GM19467 (cell line): ENCODE data around the gene ACAA1.
"Not testable (repeated sequence)": the region's sequence is repeated elsewhere in the genome, so short reads cannot be mapped to it uniquely, and the experiment has no call there.

Experiments
- ATAC-seq: cut with Tn5 transposase; IDR thresholded peaks from one replicate; pipeline ENCODE4 v1.9.1; 2021; ENCODE audit warnings: mild to moderate bottlenecking, moderate library complexity; ENCODE audit not compliant: unreplicated experiment

Gene ACAA1

DNA sequence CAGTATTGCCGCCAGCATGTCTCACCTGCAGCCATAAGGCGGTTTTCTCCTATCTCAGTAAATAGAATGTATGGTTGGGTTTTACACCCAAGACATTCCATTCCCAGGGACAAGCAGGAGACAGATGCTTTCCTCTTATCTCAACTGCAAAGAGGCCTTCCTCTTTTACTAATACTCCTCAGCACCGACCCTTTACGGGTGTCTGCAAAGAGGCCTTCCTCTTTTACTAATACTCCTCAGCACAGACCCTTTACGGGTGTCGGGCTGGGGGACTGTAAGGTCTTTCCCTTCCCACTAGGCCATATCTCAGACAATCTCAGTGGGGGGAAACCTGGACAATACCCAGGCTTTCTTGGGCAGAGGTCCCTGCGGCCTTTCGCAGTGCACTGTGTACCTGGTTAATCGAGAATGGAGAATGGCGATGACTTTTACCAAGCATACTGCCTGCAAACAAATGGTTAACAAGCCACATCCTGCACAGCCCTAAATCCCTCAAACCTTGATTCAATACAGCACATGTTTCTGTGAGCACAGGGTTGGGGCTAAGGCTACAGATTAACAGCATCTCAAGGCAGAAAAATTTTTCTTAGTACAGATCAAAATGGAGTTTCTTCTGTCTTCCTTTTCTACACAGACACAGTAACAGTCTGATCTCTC, 1.2 kb downstream of the ACAA1 start:
- not testable (repeated sequence) for ATAC-seq

DNA sequence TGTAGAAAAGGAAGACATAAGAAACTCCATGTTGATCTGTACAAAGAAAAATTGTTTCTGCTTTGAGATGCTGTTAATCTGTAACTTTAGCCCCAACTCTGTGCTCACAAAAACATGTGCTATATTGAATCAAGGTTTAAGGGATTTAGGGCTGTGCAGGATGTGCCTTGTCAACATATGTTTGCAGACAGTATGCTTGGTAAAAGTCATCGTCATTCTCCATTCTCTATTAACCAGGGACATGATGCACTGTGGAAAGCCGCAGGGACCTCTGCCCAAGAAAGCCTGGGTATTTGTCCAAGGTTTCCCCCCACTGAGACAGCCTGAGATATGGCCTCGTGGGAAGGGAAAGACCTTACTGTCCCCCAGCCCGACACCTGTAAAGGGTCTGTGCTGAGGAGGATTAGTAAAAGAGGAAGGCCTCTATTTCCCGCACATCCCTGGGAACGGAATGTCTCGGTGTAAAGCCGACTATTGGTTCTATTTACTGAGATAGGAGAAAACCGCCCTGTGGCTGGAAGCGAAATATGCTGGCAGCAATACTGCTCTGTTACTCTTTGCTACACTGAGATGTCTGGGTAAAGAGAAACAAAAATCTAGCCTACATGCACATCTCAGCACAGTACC, 2.3 kb downstream of the ACAA1 start:
- ATAC-seq = not testable (repeated sequence)

DNA sequence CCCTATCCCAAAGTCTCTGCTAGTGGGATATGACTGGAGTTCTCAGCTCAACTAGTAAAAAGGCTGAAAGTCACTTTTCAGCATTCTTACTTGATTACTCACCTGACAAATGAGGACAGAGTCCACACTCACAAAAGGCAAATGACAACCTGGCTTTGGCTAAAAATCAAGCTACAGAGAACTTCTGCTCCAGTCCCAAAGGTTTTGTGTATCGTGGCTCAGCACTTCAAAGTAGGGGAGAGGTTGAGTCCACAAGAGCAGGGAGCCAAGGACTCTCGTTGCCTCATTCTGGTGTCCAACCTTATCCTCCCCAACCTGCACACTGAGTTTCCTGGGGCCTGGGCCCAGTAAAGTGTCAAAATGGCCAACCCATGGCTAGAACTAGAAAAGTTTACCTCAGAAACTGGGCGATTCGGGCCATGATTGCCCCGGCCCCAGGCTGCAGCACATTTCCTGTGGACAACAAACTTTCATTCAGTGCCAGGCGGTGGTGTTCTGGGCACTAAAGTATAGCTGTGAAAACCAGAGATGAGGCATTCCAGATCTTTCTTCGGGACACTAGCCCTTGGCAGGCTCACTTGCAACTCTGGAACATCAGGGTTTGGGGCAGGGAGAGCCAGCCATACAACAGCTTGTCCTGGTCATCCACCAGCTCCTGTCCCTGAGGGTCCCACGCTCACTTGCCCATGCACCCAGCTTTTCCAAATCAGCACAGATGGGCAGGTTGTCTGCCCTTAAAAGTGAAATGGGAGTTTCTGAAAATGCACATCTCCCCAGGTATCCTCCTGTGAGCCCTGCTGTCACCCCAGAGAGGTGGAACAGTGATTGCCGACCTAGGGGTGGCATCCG, 3.1 kb downstream of the ACAA1 start:
- no peak for ATAC-seq

DNA sequence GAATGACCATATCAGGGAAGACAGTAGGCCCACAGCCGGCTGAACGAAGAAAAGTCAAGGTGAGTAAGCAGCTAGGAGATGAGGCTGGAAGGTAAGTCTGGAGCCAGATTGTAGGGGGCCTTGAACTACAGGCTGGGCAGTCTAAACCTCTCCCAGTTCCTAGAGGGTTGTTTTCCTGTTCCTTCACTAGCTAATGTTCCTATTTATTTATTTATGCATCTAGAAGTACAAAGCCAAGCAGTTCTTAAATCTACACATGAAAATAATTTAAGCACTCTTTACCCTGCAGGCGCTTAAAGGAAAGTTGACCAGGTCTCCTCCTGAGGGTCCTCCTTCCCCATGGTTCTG, 3.7 kb downstream of the ACAA1 start:
- ATAC-seq = no peak

DNA sequence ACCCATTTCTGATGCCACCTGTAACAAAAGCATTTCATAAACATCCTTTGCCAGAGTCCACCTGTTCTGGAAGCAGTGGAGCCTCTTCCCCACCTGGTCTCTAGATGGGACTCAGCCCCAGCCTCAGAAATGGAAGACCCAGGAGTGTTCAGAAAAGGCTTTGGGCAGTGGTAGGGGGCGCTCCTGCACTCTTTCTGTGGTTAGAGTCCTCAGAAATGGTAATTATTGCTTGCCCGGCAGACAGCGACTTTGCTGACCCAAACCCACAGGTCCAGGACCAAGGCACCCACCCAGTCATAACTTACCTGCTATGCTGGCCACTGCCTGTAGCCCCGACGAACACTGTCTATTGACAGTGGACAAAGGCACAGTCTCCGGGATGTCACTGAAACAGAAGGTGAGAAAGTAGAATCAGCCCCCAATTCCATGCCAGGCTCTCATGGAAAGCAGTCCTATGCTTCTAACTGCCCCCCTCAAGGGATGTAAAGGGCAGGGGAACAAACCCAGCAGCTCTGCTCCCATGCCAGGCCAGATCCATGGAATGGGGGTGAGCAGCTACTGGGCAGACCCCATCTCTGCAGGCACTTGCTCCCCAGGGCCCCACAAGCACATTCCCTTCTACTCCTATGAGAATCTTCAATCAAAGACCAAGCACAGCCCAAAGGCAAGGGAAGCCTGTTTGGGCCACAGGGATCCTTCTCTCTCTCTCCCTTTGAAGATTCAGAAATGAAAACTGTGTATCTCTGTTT, 5.1 kb downstream of the ACAA1 start:
- ATAC-seq = no peak

DNA sequence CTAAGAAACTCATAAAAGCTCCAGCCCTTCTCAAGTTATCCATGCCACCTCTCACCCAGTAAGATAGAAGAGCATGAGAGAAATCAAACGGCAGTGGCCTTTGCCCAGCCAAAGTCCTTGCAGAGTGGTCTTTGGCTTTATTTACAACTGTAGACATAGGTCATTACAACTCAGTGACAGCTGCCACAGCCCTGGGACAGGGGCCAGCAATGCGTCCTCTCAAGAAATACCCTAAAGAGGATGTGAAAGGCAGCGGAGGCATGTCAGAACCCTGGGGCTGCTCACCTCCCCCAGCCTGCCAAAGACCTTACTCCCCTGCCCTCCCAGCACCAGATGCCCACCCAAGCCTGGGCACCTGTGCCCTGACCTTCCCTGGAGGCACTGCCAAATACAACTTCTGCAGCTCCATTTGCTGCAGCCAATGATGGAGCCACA, 6.3 kb downstream of the ACAA1 start:
- no peak for ATAC-seq

DNA sequence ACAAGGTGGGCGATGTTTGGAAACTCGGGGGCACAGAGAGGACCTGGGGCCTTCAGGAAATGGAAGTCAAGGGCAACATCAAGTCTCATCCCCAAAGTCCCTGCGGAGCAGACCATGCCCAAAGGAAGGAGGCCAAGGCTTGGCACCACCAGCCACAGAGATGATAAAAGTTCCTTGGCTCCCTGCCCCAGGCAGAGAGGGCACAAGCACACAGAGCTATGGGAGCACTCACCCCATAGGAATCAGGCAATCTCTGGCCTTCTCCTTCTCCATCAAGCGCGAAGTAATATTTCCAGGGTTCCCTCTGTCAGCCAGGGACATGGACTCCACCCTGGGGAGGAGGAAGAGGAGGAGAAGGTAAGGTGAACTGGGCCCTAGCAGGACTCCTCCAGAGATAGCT, 7.9 kb downstream of the ACAA1 start:
- no peak for ATAC-seq

DNA sequence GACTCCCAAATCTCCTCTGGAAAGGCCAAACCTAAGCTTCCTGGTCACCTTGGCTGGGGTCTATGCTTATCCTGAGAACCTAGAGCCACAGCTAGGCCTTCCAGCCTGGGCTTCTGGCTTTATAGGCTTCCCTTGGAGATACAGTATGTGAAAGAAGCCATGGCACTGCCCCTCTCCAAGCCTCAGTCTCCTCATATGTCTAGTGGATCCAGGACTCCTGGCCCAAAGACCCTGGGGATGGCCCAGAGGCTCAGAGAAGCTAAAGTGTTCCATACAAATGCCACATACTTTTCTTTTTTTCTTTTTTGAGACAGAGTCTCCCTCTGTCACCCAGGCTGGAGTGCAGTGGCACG, 8.6 kb downstream of the ACAA1 start:
- ATAC-seq = no peak

DNA sequence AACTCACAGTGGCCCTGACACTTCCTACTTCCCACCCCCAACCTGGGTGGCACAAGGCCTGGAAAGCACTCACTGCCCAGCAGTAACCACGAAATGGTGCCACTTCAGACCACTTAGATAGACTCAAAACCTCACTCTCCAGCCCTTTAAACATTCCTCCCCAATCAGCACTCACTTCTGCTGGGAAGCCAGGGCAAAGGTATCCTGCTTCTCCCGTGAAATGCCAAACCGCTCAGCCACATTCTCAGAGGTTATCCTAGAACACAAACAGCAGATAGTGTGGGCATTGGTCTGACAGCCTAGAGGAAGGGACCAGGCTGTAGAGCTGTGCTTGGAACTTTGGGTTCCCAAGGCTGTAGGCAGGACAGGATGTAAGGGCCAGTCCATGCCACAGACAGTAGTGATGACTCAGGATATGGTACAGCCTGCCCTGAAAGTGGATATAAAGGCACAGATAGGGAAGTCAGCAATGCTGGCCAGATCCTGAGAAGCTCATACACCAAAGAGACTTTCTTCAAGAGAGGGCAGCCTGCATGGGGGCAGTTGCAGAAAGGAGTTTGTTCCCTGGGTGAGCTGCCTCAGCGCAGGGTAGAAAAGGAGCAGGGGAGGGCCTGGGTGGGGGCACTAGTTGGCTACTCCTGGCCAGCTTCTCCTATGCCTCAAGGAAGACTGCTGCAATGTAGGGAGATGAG, 9.2 kb downstream of the ACAA1 start:
- ATAC-seq = no peak

DNA sequence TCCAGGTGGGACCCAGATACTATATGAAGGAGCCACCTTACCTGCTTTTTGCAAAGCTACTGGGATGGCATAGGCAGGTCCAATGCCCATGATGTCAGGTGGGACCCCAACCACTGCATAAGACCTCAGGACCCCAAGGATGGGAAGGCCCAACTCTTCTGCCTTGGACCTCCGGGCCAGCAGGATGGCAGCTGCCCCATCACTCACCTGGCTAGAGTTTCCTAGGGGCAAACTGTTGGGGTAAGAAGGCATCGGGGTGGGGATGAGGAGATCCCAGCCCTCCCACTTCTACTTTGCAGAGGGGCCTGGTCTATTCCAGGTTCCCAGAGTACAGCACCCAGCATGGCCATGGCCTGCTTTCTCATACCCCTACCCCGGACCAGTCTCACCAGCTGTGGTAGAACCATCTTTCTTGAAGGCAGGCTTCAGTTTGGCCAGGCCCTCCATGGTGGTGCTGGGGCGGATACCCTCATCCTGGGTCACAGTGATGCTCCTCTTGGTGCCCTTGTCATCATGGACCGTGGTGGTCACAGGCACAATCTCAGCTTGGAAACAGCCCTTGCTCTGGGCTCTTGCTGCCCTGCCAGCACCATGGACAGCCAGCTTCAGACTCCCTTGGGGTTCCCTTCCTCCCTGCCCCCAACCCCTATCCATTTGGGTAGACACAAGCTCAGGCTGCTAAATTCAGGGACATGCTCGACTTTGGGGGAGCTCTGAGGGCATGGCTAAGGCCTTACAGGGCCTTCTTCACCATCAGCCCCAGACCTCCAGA, 10.6 kb downstream of the ACAA1 start:
- no peak for ATAC-seq

DNA sequence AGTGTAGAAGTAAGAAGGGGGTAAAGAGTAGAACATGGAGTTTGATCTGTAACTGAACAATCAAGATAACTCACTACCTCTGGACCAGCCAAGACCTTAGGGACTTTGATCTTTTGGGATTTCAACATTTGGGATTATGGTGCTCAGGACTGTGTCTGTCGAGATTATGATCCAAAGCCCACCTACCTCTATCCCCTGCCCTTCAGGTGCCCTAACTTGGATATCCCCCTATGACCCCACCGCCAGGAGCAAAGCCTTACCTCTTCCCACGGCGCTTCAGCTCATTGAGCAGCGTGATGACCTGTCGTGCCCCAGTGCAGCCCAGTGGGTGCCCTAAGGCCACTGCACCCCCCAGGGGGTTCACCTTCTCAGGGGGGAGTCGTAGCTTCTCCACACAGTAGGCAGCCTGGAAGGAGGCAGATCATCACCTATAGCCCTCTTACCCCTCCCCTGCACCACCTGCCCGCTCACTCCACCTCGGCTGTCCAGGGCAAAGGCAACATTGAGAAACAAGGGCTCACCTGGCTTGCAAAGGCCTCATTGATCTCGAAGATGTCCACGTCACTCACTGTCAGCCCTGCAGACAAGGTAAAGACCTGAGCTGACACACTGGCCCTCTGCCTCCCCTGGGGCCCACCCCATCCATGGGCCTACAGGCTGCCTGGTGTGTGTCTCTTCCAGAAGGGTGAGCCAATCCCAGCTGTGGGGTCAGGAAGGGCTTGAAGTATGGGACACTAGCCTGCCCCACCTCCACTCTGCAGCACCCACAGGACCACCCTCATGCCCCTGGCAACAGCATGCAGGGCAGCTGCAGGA, 11.4 kb downstream of the ACAA1 start:
- no peak for ATAC-seq

DNA sequence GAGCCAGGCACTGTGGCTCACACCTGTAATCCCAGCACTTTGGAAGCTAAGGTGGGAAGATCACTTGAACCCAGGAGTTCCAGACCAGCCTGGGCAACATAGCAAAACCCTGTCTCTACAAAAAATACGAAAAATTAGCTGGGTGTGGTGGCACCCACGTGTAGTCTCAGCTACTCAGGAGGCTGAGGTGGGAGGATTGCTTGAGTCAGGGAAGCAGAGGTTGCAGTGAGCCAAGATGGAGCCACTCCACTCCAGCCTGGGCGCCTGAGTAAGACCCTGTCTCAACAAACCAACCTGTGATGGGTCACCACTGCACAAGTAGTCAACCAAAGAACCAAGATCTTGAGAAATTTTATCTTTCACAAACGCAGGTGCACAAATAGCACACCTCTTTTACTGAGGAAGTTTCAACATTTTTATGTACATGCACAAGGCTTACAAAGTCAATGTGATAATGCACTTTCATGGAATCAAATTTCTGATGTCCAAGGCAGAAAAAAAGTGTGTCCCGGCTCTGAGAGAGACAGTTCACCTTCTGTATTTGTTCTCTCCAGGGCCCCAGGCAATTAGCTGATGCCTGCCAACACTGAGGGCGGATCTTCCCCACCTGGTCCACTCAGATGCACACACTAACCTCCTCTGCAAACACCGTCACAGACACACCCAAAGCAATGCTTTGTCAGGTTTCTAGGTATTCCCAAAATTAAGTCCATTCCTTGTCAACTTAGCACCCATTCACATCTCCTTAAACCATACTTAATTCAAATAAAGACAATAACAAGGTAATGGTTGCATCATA, 12.4 kb downstream of the ACAA1 start:
- ATAC-seq = no peak

DNA sequence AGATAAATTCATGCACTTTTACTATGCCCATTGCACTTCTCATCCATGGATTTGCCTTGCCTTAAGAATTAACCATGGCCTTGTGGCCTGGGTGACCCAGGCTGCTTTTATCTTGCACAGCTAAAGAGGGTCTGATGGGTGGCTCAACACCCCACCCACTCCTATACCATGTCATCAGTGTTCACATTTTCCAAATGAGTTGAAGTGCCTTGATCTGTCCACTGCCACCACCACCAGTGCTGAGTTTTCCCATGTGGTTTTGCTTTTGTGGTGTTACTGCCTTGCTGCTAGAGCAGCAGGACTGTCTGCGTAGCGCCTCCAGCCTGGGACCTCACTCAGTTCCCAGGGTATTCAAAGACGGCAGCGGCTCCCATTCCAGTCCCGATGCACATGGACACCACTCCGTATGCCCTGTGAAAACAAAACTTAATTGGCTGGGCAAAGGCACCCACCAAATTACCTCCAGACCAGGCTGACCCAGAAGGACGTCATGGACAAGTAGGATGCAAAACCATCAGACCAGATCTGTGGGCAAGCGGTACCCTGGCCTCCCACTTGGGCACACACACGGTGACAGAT, 14.1 kb downstream of the ACAA1 start:
- no peak for ATAC-seq

DNA sequence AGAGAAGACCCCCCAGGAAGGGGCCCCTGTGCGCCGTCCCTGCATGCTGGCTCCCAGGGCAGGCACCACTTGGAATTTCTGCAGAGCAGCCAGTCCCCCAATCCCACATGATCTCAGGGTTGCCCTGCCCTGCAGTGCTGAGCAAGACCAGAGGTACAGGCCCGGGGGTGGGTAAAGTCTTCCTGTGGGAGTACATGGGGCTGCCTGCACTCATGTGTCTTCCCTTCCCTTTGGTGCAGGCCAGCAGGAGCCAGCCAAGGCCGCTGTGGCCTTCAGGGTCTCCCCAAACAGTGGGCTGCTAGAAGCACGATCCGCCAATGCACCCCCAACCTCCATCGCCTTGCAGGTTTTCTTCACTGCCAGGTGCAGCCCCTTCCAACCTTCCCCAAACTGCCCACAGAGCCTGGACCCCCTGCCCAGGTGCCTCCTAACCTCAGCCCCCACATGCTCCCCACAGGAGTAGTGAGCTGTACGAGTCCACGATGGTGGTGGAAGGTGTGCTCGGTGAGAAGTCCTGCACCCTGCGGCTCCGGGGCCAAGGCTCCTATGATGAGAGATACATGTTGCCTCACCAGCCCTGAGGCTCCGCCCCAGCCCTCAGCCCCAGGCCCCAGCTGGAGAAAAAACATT, 15.0 kb downstream of the ACAA1 start:
- ATAC-seq = no peak

DNA sequence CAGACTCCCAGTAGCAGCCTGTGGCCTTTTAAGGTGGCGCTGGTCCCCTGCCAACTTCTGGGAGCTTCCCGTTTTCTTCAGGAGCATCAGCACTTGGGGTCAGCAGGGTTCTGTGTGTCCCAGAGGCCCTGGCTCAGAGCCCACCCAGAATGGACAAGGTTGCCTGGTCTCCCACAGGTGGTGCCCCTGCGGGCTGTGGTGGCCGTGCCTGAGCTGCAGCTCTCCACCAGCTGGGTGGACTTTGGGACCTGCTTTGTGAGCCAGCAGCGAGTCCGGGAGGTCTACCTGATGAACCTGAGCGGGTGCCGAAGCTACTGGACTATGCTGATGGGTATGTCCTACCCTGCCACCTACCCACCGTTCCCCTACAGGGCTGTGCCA, 15.5 kb downstream of the ACAA1 start:
- no peak for ATAC-seq

DNA sequence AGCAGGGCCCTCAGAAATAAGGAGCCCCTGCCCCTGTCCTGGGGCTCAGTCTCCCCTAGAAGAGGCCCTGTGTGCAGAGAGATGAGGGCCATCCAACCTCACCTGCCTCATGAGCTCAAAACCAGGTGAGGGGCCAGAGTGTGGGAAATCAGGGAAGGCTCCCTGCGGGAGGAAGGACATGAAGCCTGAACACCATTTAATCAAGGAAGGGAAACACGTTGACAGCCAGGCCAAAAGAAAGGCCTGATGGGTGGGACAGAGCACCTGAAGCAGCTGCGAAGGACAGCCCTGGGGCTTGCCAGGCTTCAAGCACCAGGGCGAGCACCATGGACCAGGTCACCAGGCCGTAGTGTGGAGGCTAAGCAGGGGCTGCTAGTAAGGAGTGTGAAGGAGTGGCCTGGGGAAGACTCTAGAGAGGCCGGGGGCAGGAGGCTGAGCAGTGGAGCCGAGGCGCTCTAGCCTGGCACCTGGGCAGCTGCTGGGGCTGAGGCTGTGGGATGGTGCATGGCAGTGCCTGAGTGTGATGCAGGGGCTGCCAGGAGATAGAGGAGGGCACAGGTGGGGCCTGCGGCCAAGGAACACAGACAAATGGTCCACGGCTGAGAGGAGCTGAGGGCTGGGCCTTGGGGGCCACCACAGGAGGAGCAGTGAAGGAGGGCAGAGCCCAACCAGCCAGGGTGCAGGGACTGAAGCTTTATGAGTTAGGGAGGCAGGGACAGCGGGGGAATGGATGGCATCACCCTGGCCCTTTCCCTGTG, 16.1 kb downstream of the ACAA1 start:
- ATAC-seq = no peak
